Measurements from ENCODE around the gene NXPH3. TPM values are rescaled to one million over a fixed set of nuclear protein-coding genes. Genes with fewer than 3 reads are reported as not detected.
"Not testable (repeated sequence)": the region's sequence is repeated elsewhere in the genome, so short reads cannot be mapped to it uniquely, and the experiment has no call there.

The NXPH3 gene
- total RNA-seq, 1 donor from 2014 or later, result not detected

DNA sequence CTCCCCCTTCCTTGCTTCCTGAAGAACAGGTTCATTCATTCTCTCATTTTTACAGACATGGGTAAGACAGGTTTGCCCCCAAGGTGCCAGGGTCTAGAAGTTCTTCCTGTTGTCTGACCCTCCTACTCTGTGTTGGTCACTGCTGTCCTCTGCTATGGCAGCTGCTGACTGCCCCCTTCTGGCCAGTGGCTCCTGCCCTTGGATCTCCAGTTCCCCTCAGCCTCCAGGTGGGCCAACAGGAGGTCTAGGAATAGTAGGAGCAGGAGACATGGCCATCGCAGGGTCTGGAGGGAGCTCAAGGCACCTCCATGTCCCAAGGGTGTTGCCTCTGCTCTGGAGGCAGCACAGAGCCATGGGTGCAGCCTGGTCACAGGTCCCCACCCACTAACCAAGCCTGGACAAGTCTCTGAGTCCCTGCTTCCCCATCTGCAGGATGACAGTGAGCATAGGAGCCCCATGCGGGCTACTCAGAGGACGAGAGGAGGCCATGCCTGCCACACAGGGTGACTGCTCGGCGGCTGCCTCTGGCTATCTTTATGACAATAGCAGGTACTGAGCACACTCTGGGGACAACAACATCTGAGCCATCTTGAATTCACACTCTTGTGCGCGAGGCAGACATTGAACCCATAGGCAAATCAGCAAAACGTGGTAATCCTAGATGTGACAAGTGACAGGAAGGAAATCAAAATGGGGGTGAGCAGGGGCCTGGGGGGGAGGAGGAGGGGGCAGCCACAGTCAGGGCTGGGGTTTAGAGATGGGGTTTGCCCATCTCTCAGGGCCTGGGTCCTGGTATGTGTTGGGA is 27.0 kb upstream of the NXPH3 start:
- TF ChIP-seq CTCF (IDR thresholded peaks at IDR 0.05; ENCODE audit: insufficient read depth, low read length, poor library complexity, severe bottlenecking), result peak; percentile 70

GRCh38 chr17:49549311-49549605 is 26.4 kb upstream of the NXPH3 start:
- TF ChIP-seq CTCF (IDR thresholded peaks at IDR 0.05; ENCODE audit: insufficient read depth, low read length, poor library complexity, severe bottlenecking), result no peak
- Histone ChIP-seq H3K36me3 (ENCODE audit: control insufficient read depth, insufficient read depth, low read length) (no peaks in the 10 kb centered on the region), H3K27me3 (ENCODE audit: control insufficient read depth, insufficient read depth, low read length) (peaks cover 13% of the 10 kb centered on the region), H3K4me3 (ENCODE audit: low read depth, low read length) (no peak overlapping the region)
- no peak for DNase-seq (ENCODE audit: low read depth)

More for the DNA sequence above, 27.0 kb upstream of the NXPH3 start:
- H3K27me3 ChIP-seq (ENCODE audit: control insufficient read depth, insufficient read depth, low read length), result peaks cover 13% of the 10 kb centered on the region
- DNase-seq (ENCODE audit: low read depth), result no peak
- no peak overlapping the region for H3K4me3 ChIP-seq (ENCODE audit: low read depth, low read length)
- no peaks in the 10 kb centered on the region for H3K36me3 ChIP-seq (ENCODE audit: control insufficient read depth, insufficient read depth, low read length)

DNA sequence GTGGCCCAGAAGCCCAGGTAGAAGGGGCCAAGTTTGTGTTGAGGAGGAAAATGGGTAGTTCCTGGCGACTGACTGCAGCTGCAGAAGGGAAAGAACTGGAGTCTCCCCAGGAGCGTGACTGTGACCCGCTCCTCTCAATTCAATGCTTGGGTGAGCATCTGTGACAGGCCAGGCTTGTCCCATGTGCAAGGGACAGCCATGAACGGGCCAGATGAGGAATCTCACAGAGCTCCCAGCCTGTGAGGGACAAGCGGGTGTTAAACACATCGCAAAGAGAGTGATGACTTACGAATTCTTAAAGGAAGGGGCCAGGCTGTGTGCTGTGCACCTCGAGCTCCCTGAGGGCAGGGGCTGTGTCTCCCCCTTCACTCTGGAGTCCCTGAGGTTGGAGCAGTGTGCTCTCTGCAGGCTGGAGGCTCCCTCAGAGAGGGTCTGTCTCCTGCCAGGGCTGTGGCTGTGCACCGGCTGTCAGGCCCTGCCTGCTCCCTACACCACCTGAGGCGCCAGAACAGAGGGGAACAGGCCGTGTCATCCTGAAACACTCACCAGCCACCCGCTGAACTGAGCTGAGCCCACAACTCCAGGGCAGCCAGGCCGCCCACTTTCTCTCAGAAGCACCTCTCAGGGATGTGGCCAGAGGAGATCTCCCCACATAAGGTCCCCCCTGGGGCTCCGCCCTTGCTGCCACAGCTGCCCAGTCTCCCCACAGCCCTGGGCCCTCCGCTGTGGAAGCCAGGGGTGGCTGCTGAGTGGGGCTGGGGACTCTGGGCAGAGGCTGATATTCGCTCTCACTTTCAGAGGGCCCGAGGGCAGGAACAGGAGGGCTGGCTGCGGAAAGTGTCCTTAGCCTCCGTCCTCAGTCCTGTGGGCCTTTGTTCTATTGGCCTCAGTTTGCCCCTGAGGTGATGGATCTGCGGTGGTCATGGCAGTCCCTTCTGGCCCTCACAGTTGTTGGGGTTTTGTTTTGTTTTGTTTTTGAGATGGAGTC is 25.7 kb upstream of the NXPH3 start:
- TF ChIP-seq CTCF (IDR thresholded peaks at IDR 0.05; ENCODE audit: insufficient read depth, low read length, poor library complexity, severe bottlenecking), result no peak
- Histone ChIP-seq H3K27me3 (ENCODE audit: control insufficient read depth, insufficient read depth, low read length) (peaks cover 10% of the 10 kb centered on the region), H3K36me3 (ENCODE audit: control insufficient read depth, insufficient read depth, low read length) (no peaks in the 10 kb centered on the region), H3K4me3 (ENCODE audit: low read depth, low read length) (no peak overlapping the region)
- DNase-seq (ENCODE audit: low read depth), result no peak

DNA sequence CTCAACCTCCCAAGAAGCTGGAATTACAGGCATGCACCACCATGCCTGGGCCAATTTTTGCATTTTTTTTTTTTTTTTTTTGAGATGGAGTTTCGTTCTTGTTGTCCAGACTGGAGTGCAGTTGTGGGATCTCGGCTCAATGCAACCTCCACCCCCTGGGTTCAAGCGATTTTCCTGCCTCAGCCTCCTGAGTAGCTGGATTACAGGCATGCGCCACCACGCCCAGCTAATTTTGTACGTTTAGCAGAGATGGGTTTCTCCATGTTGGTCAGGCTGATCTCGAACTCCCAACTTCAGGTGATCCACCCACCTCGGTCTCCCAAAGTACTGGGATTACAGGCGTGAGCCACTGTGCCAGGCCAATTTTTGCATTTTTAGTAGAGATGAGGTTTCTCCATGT is 24.9 kb upstream of the NXPH3 start:
- H3K27me3 ChIP-seq (ENCODE audit: control insufficient read depth, insufficient read depth, low read length); H3K4me3 ChIP-seq (ENCODE audit: low read depth, low read length); H3K36me3 ChIP-seq (ENCODE audit: control insufficient read depth, insufficient read depth, low read length); DNase-seq (ENCODE audit: low read depth): not testable (repeated sequence)

GRCh38 chr17:49551221-49552069 is 24.2 kb upstream of the NXPH3 start:
- Histone ChIP-seq H3K27me3 (ENCODE audit: control insufficient read depth, insufficient read depth, low read length) (peaks cover 10% of the 10 kb centered on the region), H3K4me3 (ENCODE audit: low read depth, low read length) (no peak overlapping the region), H3K36me3 (ENCODE audit: control insufficient read depth, insufficient read depth, low read length) (no peaks in the 10 kb centered on the region)
- no peak for DNase-seq (ENCODE audit: low read depth)
- TF ChIP-seq CTCF (IDR thresholded peaks at IDR 0.05; ENCODE audit: insufficient read depth, low read length, poor library complexity, severe bottlenecking), result no peak
